Measurements from ENCODE around the gene MTR.

DNA sequence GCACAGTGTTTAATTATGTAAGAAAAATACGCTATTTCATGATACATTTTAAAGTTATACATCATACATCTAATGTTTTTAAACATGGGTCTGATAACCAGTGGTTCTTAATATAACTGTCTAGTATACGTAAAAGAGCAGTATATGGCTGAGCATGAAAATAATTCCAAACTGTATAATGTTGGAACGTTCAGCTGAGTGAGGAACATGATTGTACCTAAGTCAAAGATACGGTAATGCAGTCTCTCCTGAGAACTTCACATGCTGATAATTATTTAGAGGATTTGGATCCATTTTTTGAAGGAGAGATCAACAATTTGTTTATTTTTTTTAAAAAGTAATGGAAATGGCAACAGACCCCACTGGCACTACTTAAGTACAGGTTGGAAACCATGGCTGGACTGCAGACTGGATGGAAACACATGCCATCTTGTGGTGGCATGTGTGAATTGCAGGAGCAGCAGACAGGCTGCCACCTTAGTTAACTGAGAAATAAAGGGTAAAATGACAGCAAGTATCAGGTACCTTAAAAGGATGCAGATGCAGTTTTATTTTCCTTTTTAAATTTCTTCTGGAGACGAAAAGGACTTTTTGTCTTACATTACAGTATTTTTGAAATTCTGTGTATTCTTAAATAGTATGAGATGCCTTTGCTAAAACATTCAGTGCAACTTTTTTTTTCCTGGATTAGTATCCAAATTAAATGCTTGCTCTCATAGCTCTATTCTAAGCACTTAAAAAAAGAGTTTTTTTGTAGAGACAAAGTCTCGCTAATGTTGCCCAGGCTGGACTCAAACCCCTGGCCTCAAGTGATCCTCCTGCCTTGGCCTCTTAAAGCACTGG lies 73.8 kb downstream of the MTR start:
- TF ChIP-seq, protein P1, sequence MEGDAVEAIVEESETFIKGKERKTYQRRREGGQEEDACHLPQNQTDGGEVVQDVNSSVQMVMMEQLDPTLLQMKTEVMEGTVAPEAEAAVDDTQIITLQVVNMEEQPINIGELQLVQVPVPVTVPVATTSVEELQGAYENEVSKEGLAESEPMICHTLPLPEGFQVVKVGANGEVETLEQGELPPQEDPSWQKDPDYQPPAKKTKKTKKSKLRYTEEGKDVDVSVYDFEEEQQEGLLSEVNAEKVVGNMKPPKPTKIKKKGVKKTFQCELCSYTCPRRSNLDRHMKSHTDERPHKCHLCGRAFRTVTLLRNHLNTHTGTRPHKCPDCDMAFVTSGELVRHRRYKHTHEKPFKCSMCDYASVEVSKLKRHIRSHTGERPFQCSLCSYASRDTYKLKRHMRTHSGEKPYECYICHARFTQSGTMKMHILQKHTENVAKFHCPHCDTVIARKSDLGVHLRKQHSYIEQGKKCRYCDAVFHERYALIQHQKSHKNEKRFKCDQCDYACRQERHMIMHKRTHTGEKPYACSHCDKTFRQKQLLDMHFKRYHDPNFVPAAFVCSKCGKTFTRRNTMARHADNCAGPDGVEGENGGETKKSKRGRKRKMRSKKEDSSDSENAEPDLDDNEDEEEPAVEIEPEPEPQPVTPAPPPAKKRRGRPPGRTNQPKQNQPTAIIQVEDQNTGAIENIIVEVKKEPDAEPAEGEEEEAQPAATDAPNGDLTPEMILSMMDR (IDR thresholded peaks at IDR 0.05), result peak; percentile 70 to 97 (median 80)
- TF ChIP-seq POLR2A (IDR thresholded peaks at IDR 0.05; ENCODE audit: low read depth), result no peak
